Limb (tissue), 2 donors: Measurements from ENCODE around the gene RDH5.

Experiments
- DNase-seq, 2 donors: peaks; one replicate each; pipeline ENCODE4 v3.0.0-alpha.2; 2016; ENCODE audit errors: extremely low spot score in 2 of 2

RDH5 gene

GRCh38 chr12:55712700-55713415 lies 7.3 kb upstream of the RDH5 start:
- DNase-seq: no peak

GRCh38 chr12:55713721-55714120 lies 6.5 kb upstream of the RDH5 start:
- no peak for DNase-seq

- no peak for DNase-seq
These were observed 4.9 kb upstream of the RDH5 start for GRCh38 chr12:55715169-55715764.

- peak; percentile 88 to 96 for DNase-seq
These were observed 4.2 kb upstream of the RDH5 start, which contains the start of gene BLOC1S1 for GRCh38 chr12:55715833-55716581. TSS of gene BLOC1S1 (plus strand) at chr12:55716046. CDS start at chr12:55716052, 6 bp downstream.

GRCh38 chr12:55716582-55716957 lies 3.6 kb upstream of the RDH5 start:
- no peak for DNase-seq

GRCh38 chr12:55717011-55718007 lies 2.9 kb upstream of the RDH5 start:
- no peak for DNase-seq

GRCh38 chr12:55718015-55718414 lies 2.2 kb upstream of the RDH5 start:
- no peak for DNase-seq

GRCh38 chr12:55718624-55719275 lies 1.4 kb upstream of the RDH5 start:
- DNase-seq: no peak

GRCh38 chr12:55719371-55719770 lies 822 bp upstream of the RDH5 start:
- no peak for DNase-seq

- no peak for DNase-seq
These were observed 776 bp downstream of the RDH5 start for GRCh38 chr12:55720894-55721444.

GRCh38 chr12:55721601-55722213 lies 1.5 kb downstream of the RDH5 start:
- no peak for DNase-seq

GRCh38 chr12:55722948-55723347 lies 2.8 kb downstream of the RDH5 start:
- DNase-seq: no peak

GRCh38 chr12:55723516-55724225 lies 3.5 kb downstream of the RDH5 start:
- DNase-seq: no peak

GRCh38 chr12:55724226-55724939 lies 4.2 kb downstream of the RDH5 start:
- DNase-seq: no peak

GRCh38 chr12:55724940-55725309 lies 4.7 kb downstream of the RDH5 start:
- DNase-seq: no peak

GRCh38 chr12:55725556-55725955 lies 5.4 kb downstream of the RDH5 start:
- DNase-seq: no peak

- DNase-seq: no peak
These were observed 6.8 kb downstream of the RDH5 start for GRCh38 chr12:55726971-55727370.

- DNase-seq: no peak
These were observed 7.5 kb downstream of the RDH5 start for GRCh38 chr12:55727643-55728185.
